DOHH2 (cell line): ENCODE measurements around the gene CRK.

Experiments used
- CTCF ChIP-seq: fragments of 200-600 bp; sonication (generic); IDR thresholded peaks from one replicate; pipeline ENCODE4 v1.5.1; 2014; ENCODE audit warnings: antibody characterized with exemption, mild to moderate bottlenecking, low read depth, low read length; ENCODE audit not compliant: poor library complexity, severe bottlenecking
- EZH2phosphoT487 ChIP-seq: fragments of 200-600 bp; sonication (generic); IDR thresholded peaks from 2 replicates; pipeline ENCODE4 v1.6.1; 2017; ENCODE audit warnings: borderline replicate concordance, mild to moderate bottlenecking, antibody characterized with exemption, low read length, moderate library complexity, mixed read lengths

GRCh38 chr17:1420163-1420562 is 35.9 kb downstream of the CRK start:
- TF ChIP-seq CTCF (no peak), EZH2phosphoT487 (no peak)
